NCI-H1105 (cell line): ENCODE results near the gene PCSK5.
"Not testable (repeated sequence)": the region's sequence is repeated elsewhere in the genome, so short reads cannot be mapped to it uniquely, and the experiment has no call there.

ENCODE experiments used
- DNase-seq: peaks from one replicate; lab custom pipeline; 2025; lab: John Stamatoyannopoulos, UW

PCSK5 gene

GRCh38 chr9:76311537-76311936 is 421.1 kb downstream of the PCSK5 start:
- DNase-seq = no peak

GRCh38 chr9:76313771-76314170 is 423.3 kb downstream of the PCSK5 start:
- DNase-seq = no peak

- no peak for DNase-seq
These were observed 423.8 kb downstream of the PCSK5 start for GRCh38 chr9:76314321-76314720.

DNA sequence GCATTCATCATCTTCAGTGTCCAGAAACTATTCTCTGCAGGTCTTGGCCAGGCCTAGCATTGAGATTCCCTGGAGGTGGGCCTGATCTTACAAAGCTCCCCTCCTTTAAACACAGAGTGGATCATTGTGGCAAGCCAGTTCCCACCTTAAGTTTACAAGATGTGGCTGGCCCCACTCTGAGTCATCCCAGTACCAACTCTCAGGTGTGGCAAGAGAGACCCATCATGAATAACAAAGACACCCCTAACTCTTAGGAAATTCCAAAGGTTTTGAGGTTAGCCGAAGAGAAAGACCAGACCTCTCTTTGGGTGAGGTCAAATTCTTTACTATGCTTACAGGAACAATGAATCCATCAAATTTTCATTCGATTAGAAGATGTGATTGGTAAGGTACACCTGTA is 425.6 kb downstream of the PCSK5 start:
- no peak for DNase-seq

DNA sequence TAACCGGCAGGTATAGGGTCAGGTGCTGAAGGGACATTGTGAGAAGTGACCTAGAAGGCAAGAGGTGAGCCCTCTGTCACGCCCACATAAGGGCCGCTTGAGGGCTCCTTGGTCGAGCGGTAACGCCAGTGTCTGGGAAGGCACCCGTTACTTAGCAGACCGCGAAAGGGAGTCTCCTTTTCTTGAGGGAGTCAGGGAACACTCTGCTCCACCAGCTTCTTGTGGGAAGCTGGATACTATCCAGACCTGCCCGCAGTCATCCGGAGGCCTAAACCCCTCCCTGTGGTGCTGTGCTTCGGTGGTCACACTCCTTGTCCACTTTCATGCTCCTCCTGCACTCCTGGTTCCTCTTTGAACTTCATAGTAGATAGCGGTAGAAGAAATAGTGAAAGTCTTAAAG is 429.0 kb downstream of the PCSK5 start:
- DNase-seq = not testable (repeated sequence)

- DNase-seq = no peak
These were observed 430.8 kb downstream of the PCSK5 start for GRCh38 chr9:76321195-76321828.

GRCh38 chr9:76322810-76323209 is 432.3 kb downstream of the PCSK5 start:
- no peak for DNase-seq

- no peak for DNase-seq
These were observed 433.0 kb downstream of the PCSK5 start for GRCh38 chr9:76323490-76323889.

- DNase-seq = not testable (repeated sequence)
These were observed 433.6 kb downstream of the PCSK5 start for GRCh38 chr9:76324030-76324429.

DNA sequence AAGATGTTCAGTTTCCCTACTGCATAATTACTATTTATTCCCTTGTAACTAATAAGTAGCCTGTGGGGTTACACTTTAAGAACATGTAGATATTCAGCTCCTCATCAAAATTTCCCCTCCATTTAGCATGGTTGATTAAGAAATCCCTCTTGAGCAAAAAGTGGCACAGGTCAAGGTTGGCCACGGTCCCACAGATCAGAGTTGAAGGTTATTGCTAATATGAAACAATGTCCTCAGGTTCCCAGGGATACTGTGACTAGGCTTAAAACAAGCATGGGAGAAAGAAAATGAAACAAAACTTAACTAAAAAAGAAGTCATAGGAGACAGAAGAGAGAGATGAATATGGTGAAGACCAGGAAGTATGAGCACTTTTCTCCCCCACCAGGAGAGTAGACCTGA is 439.6 kb downstream of the PCSK5 start:
- DNase-seq = no peak

DNA sequence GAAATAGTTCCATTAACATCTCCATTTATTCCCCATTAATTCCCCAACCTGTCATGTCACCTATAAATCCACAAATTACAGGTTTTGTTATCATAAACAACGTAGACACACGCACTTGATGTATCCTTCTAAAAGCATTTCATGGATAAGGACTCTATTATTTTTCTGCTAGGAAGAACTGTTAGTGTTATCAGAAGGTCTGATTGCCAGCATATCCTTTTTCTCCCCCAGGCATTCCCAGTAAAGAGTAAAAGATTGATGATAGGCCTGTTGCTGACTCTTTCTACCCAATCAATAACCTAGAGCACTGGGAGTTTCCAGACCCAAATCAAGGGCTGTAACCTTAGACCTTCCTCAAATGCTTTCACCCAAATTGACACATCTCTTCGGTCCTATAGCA is 442.9 kb downstream of the PCSK5 start:
- no peak for DNase-seq

DNA sequence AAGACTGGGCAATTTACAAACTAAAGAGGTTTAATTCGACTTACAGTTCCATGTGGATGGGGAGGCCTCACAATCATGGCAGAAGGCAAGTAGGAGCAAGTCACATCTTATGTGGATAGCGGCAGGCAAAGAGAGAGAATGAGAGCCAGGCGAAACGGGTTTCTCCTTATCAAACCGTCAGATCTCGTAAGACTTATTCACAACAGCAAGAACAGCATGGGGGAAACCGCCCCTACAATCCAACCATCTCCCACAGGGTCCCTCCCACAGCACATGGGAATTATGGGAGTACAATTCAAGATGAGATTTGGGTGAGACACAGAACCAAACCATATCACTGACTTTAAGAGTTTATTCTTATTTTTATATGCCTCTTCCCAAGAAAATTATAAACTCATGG is 443.5 kb downstream of the PCSK5 start:
- DNase-seq = no peak

GRCh38 chr9:76336027-76336426 is 445.6 kb downstream of the PCSK5 start:
- no peak for DNase-seq

GRCh38 chr9:76338418-76338817 is 447.9 kb downstream of the PCSK5 start:
- no peak for DNase-seq

DNA sequence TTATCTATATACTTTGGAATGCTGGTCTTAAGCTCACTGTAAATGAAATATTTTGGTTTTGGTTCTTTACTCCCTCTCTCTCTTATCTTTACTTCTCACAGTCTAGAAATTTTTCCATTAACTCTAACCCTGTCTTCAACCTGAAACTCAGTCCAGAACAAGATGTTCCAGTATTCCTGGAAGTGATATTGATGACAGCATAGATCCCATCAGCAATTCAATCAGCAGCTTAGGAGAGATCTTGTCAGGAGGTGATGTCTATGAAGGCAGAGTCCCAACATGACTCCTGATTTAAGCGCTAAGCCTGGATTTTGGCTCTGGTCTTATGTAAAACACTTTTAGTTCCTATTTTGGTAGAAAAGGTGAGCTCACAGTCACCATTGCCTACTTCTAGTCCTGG is 451.1 kb downstream of the PCSK5 start:
- DNase-seq = no peak

DNA sequence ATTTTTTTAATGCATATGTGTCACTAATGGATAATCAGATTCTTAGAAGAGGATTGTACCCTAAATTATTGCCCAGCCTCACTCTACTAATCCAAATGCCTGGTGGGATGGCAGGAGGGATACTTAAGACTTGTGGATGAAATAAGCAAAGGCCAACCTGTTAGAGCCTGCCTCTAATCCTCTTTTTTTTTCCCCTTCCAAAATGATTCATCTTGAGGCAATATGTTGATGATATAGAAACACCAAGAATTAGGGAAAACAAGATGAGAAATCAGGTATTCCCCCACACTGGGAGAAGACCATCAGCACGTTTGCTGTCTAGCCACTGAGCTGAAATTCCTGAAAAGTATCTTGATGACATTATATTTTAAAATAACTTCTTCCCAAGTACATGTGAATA is 451.7 kb downstream of the PCSK5 start:
- no peak for DNase-seq

DNA sequence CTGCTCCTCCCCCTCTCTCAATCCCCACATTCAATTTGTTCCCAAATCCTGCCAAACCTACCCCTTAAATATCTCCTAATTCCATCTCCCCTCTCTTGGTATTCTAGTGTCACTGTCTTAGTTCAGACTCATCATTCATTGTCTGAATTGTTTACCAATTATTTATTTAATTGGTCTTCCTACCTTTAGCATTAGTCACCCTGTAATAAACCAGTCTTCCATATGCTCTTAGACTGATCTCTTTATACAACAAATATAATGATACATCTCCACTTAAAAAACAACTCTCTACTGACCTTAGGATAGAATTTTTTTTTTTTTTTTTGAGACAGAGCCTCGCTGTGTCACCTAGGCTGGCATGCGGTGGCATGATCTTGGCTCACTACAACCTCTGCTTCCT is 452.4 kb downstream of the PCSK5 start:
- DNase-seq = no peak

DNA sequence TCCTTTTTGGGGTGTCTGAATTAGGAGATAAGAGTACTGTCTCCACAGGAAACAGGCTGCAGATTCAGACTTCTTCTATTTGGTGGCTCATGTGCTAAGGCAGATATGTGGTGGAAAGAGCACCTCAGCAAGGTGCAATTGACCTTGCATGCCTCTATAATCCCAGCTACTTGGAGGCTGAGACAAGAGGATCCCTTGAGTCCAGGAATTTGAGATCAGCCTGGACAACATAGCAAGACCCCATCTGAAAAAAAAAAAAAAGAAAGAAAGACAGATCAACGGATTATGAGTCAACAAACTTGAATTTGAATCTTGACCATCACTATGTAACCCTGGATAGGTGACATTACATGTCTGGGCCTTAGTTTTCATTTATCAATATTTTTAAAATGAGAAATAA is 459.4 kb downstream of the PCSK5 start:
- no peak for DNase-seq

GRCh38 chr9:76351006-76351405 is 460.5 kb downstream of the PCSK5 start:
- DNase-seq = no peak

GRCh38 chr9:76352026-76352620 is 461.6 kb downstream of the PCSK5 start:
- no peak for DNase-seq

- no peak for DNase-seq
These were observed 462.8 kb downstream of the PCSK5 start for GRCh38 chr9:76353280-76353679.

DNA sequence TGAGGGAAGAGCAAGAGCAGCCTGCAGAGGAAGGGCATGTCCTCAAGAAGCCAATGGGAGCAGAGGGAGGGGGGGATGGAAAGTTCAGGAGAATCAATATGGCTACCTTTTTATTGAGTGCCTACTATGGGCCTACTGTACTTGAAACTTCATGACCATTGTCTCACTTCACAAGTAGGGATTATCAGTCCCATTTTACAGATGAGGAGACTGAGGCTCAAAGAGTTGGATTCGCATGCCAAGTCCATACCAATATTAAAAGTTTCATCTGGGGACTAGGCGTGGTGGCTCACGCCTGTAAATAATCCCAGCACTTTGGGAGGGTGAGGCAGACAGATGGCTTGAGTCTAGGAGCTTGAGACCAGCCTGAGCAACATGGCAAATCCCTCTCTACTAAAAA is 463.7 kb downstream of the PCSK5 start:
- no peak for DNase-seq

DNA sequence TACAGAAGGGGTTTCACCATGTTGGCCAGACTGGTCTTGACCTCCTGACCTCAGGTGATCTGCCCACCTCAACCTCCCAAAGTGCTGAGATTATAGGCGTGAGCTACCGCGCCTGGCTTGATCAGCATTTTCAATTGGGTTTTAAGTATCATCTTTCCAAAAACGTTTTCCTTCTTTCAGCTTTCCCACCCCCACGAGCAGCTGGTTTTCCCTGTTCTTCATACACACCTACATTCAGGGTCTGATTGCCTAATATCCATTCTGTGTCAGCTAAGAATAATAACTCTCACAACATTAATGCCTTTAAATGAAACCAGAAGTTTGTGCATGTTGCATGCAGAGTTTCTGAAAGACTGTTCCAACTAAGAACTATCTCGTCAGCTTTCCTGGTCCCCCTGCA is 465.4 kb downstream of the PCSK5 start:
- no peak for DNase-seq

DNA sequence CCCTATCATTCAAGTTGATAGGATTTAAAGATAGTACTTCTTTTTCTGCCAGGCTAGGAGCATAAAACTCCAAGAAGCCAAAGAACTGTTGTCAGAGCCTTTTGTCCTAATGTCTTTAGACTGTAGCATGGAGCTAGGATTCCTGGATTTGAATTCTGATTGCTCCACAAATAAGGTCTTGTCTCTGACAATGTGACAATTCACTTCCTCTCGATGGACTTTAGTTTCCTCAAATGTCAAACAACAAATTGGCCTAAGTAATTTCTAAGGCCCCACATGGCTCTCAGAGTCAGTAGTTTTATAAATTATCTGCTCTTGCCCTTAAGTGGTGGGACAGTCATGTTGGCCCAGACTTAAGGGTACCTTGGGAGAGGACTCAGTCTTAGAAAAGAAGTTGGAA is 467.1 kb downstream of the PCSK5 start:
- no peak for DNase-seq
